Fibroblast of pulmonary artery (primary cell): ENCODE data around the gene TASL.

Source experiments
- DNase-seq: peaks from one replicate; pipeline ENCODE4 v3.0.0-alpha.2; 2010; ENCODE audit warnings: low read depth
- H3K4me3 ChIP-seq: replicated peaks from 2 replicates; pipeline ENCODE4 v1.5.1; 2011; ENCODE audit warnings: low read depth, mild to moderate bottlenecking, control low read depth, low read length, moderate library complexity
- TF ChIP-seq, protein P1 (sequence below): IDR thresholded peaks from 2 replicates; pipeline ENCODE4 v1.5.1; 2011; ENCODE audit warnings: mild to moderate bottlenecking, control low read depth, low read length, inconsistent platforms; ENCODE audit errors: missing control alignments

The TASL gene

DNA sequence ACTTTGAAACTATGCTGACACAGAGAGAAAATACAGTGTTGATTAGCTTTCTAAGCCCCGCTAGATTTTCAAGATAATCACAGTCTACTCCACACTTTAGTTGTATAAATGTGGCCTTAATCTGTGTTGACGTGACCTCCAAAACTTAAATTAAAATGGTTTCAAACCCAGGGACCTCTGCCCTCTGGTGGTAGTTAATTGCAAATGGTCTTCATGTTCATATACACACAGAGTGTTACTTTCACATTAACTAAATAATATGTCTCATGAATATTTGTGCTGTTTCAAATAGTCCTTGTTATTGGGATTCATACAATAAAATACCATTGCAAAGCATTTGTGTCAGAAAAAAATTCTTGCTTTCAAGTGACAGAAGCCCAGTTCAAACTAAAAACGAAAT, 64.3 kb downstream of the TASL start:
- H3K4me3 ChIP-seq, result no peak overlapping the region
- DNase-seq, result peak; percentile 20
- TF ChIP-seq, protein P1, sequence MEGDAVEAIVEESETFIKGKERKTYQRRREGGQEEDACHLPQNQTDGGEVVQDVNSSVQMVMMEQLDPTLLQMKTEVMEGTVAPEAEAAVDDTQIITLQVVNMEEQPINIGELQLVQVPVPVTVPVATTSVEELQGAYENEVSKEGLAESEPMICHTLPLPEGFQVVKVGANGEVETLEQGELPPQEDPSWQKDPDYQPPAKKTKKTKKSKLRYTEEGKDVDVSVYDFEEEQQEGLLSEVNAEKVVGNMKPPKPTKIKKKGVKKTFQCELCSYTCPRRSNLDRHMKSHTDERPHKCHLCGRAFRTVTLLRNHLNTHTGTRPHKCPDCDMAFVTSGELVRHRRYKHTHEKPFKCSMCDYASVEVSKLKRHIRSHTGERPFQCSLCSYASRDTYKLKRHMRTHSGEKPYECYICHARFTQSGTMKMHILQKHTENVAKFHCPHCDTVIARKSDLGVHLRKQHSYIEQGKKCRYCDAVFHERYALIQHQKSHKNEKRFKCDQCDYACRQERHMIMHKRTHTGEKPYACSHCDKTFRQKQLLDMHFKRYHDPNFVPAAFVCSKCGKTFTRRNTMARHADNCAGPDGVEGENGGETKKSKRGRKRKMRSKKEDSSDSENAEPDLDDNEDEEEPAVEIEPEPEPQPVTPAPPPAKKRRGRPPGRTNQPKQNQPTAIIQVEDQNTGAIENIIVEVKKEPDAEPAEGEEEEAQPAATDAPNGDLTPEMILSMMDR, result peak; percentile 43
